Gastroesophageal sphincter (tissue), 3 donors: ENCODE data around the gene TRPV6.

Experiments
- CTCF ChIP-seq, 4 experiments: fragments of 200-600 bp in 2 of 4; fragments of 450-650 bp in 2 of 4; sonication (generic) in 1 of 4; IDR thresholded peaks; one replicate each; pipeline ENCODE4 v1.5.1; 2017 to 2019; ENCODE audit warnings: antibody characterized with exemption in 4 of 4, mild to moderate bottlenecking in 2 of 4, moderate library complexity in 2 of 4
- POLR2AphosphoS5 ChIP-seq: sonication (generic); formaldehyde crosslinking; IDR thresholded peaks from one replicate; pipeline ENCODE4 v1.6.1; 2017; ENCODE audit warnings: antibody characterized with exemption

GRCh38 chr7:142923391-142923790 lies 37.8 kb upstream of the TRPV6 start:
- TF ChIP-seq CTCF (IDR thresholded peaks at IDR 0.05) (no peak), POLR2AphosphoS5 (no peak)
